Kidney (tissue), 14 donors: Measurements from ENCODE around the gene TRAPPC11. TPM values are rescaled to one million over a fixed set of nuclear protein-coding genes. Genes with fewer than 3 reads are reported as not detected.

ENCODE experiments used
- DNase-seq, 5 donors: peaks; one replicate each; pipeline ENCODE4 v3.0.0-alpha.2; 2013 to 2020
- FAIRE-seq: peaks from 2 replicates; lab custom pipeline; 2012; peaks lifted over from hg19 to GRCh38; lab: Jason Lieb, UNC
- H3K27ac ChIP-seq, 2 donors: one replicate each; pipeline ENCODE4 v1.7.0; 2013; ENCODE audit warnings: low read depth in 2 of 2, low read length in 2 of 2, inconsistent platforms in 1 of 2
- H3K27me3 ChIP-seq: one replicate; pipeline ENCODE4 v1.7.1; 2013; ENCODE audit warnings: low read length, inconsistent platforms; ENCODE audit not compliant: control insufficient read depth, insufficient read depth
- H3K36me3 ChIP-seq, 3 donors: one replicate each; pipeline versions ENCODE4 v1.7.0 to v1.7.1; 2013; ENCODE audit warnings: low read length in 3 of 3, control low read depth in 1 of 3, inconsistent platforms in 1 of 3; ENCODE audit not compliant: insufficient read depth in 3 of 3, control insufficient read depth in 2 of 3
- H3K4me1 ChIP-seq, 3 donors: one replicate each; pipeline versions ENCODE4 v1.7.0 to v1.7.1; 2013; ENCODE audit warnings: low read length in 3 of 3, inconsistent platforms in 1 of 3, low read depth in 1 of 3; ENCODE audit not compliant: control insufficient read depth in 2 of 3, insufficient read depth in 2 of 3
- H3K4me3 ChIP-seq, 3 donors: one replicate each; pipeline versions ENCODE4 v1.7.0 to v1.8.1; 2013; ENCODE audit warnings: low read length in 3 of 3, control low read depth in 1 of 3, inconsistent platforms in 1 of 3
- H3K9ac ChIP-seq, 3 donors: one replicate each; pipeline versions ENCODE4 v1.7.0 to v1.7.1; 2013; ENCODE audit warnings: low read length in 3 of 3, control low read depth in 1 of 3, inconsistent platforms in 1 of 3
- H3K9me3 ChIP-seq, 3 donors: one replicate each; pipeline versions ENCODE4 v1.7.0 to v1.7.1; 2013; ENCODE audit warnings: low read length in 3 of 3, control low read depth in 1 of 3, inconsistent platforms in 1 of 3; ENCODE audit not compliant: control insufficient read depth in 2 of 3, insufficient read depth in 1 of 3
- CTCF ChIP-seq: IDR thresholded peaks from 3 replicates; pipeline ENCODE4 v1.5.1; 2012; ENCODE audit warnings: mild to moderate bottlenecking, moderate library complexity, borderline replicate concordance; ENCODE audit not compliant: insufficient read depth; ENCODE audit errors: extremely low read depth
- intact Hi-C: fragments of 100-400 bp; cut with DNase I; formaldehyde crosslinking; loops from one replicate; pipeline ENCODE4 v1.11.1; 2022
- polyA plus RNA-seq: library from polyadenylated mRNA; stranded (reverse); fragments of 350-450 nt; fragmentation: Illumina TruSeq; extraction: RNeasy Lipid Tissue Mini Kit (QIAGEN cat#74804); gene quantifications from one replicate; pipeline ENCODE4 v1.2.3, GENCODE V29; 2014; ENCODE audit warnings: low read depth, low replicate concordance; ENCODE audit not compliant: insufficient read depth
- total RNA-seq: library from RNA; stranded (reverse); fragmentation: NEBNext Ultra II Directional; extraction: Animal tissue kit (Norgen Biotek cat#: 25700); gene quantifications from one replicate; pipeline ENCODE4 v1.2.1, GENCODE V29; 2021
- donor health status: control.
- donor health status: control.
- donor health status: control.
- donor health status: control.
- donor health status: control.
- donor health status: DM: yes; HTN: yes; CAD: no.
- donor health status: Normal renal cell carcinoma (clear cell type).

TRAPPC11 gene
- total and polyA plus RNA-seq, 2 donors from 2014 or later: 13.8 to 43.1 TPM

GRCh38 chr4:183728223-183729068, 69.4 kb downstream of the TRAPPC11 start:
- intact Hi-C loops: no loop called here
- Histone ChIP-seq H3K36me3 (no peaks in the 10 kb centered on the region), H3K27me3 (no peaks in the 10 kb centered on the region), H3K9me3 (no peaks in the 10 kb centered on the region), H3K27ac (no peak overlapping the region), H3K9ac (no peak overlapping the region), H3K4me3 (no peak overlapping the region), H3K4me1 (no peaks in the 10 kb centered on the region)
- FAIRE-seq (no peak), DNase-seq (no peak)
- TF ChIP-seq CTCF: no peak

- no peaks in the 10 kb centered on the region for H3K27me3 ChIP-seq
- H3K36me3 ChIP-seq: no peaks in the 10 kb centered on the region
- no peak for TF ChIP-seq CTCF
- DNase-seq: no peak
- no peaks in the 10 kb centered on the region for H3K9me3 ChIP-seq
- FAIRE-seq: no peak
- no peak overlapping the region for H3K4me3 ChIP-seq
- no peaks in the 10 kb centered on the region for H3K4me1 ChIP-seq
- no peak overlapping the region for H3K9ac ChIP-seq
- intact Hi-C loops: no loop called here
- no peak overlapping the region for H3K27ac ChIP-seq
Observed at GRCh38 chr4:183729069-183729406, 69.9 kb downstream of the TRAPPC11 start.

- Histone ChIP-seq H3K27me3 (no peaks in the 10 kb centered on the region), H3K27ac (no peak overlapping the region), H3K9me3 (no peaks in the 10 kb centered on the region), H3K4me3 (no peak overlapping the region), H3K36me3 (no peaks in the 10 kb centered on the region), H3K9ac (no peak overlapping the region), H3K4me1 (no peaks in the 10 kb centered on the region)
- FAIRE-seq (no peak), DNase-seq (no peak)
- intact Hi-C loops: no loop called here
- no peak for TF ChIP-seq CTCF
Observed at GRCh38 chr4:183729430-183730328, 70.6 kb downstream of the TRAPPC11 start.
